Glutamatergic neuron (in vitro differentiated cells): Measurements from ENCODE around the gene FAM169A. TPM values are rescaled to one million over a fixed set of nuclear protein-coding genes. Genes with fewer than 3 reads are reported as not detected.

Experiments
- DNase-seq: peaks from one replicate; pipeline ENCODE4 v3.0.0; 2022
- H3K27ac Mint-ChIP-seq: one replicate; pipeline ENCODE4 v1.8.0; 2020; ENCODE audit warnings: mild to moderate bottlenecking, mixed read lengths, inconsistent platforms; ENCODE audit not compliant: unreplicated experiment
- H3K27me3 Mint-ChIP-seq: one replicate; pipeline ENCODE4 v1.8.0; 2020; ENCODE audit warnings: mild to moderate bottlenecking, moderate library complexity, mixed read lengths, inconsistent platforms; ENCODE audit not compliant: unreplicated experiment
- H3K36me3 Mint-ChIP-seq: one replicate; pipeline ENCODE4 v1.8.0; 2020; ENCODE audit warnings: mild to moderate bottlenecking, mixed read lengths, inconsistent platforms; ENCODE audit not compliant: unreplicated experiment
- H3K4me1 Mint-ChIP-seq: one replicate; pipeline ENCODE4 v1.8.0; 2020; ENCODE audit warnings: mild to moderate bottlenecking, low read depth, mixed read lengths, inconsistent platforms; ENCODE audit not compliant: unreplicated experiment
- H3K4me3 Mint-ChIP-seq: one replicate; pipeline ENCODE4 v1.8.0; 2020; ENCODE audit warnings: mild to moderate bottlenecking, mixed read lengths, inconsistent platforms; ENCODE audit not compliant: unreplicated experiment
- H3K9me3 Mint-ChIP-seq: one replicate; pipeline ENCODE4 v1.8.0; 2020; ENCODE audit warnings: mild to moderate bottlenecking, moderate library complexity, mixed read lengths, inconsistent platforms; ENCODE audit not compliant: unreplicated experiment
- CTCF ChIP-seq: fragments of 200-600 bp; sonication (generic); IDR thresholded peaks from one replicate; pipeline ENCODE4 v1.5.0; 2021; ENCODE audit not compliant: partially characterized antibody, unreplicated experiment
- total RNA-seq: library from RNA; stranded (reverse); fragmentation: NEBNext Ultra II Directional; extraction: Animal tissue kit (Norgen Biotek cat#: 25700); gene quantifications from one replicate; pipeline ENCODE4 v1.2.1, GENCODE V29; 2021; ENCODE audit not compliant: unreplicated experiment

The FAM169A gene
- total RNA-seq, 1 donor from 2014 or later = 9.5 TPM

DNA sequence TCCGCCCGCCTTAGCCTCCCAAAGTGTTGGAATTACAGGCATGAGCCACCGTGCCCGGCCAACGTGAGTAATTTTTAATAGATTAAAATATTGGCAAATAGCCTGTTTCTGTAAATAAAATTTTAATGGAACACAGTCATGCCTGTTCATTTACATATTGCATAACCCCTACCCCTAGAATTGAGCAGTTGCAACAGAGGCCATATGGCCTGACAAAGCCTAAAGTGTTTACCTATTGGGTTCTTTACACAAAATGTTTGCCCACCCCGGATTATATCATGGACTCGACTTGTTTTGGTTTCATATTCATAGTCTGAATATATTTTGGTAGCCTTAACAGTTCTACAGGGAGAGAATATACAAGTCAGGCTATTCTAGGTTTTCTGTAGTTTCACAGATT, 93.8 kb downstream of the FAM169A start:
- Mint-ChIP-seq H3K27me3 (no peaks in the 10 kb centered on the region), H3K4me3 (no peak overlapping the region), H3K36me3 (no peaks in the 10 kb centered on the region), H3K9me3 (no peaks in the 10 kb centered on the region), H3K27ac (no peak overlapping the region), H3K4me1 (no peaks in the 10 kb centered on the region)
- no peak for DNase-seq
- no peak for TF ChIP-seq CTCF

DNA sequence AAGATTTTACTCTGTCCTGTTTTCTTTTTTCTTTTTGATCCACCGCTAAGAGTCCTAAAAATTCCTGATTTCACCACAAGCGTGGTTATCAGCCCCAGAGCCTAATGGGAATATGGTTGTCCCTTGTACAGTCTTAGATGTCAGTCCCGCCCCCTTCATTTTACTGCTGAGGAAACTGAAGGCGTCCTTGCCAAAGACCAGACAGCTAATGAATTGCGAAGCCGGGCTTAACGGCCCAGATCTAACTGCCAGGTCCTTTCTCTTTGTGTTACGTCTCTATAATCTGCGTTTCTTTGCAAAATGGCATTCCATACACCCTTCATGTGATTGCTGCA, 98.6 kb downstream of the FAM169A start:
- H3K27ac Mint-ChIP-seq = peak overlapping the region; percentile 69

GRCh38 chr5:74766849-74767578, 99.2 kb downstream of the FAM169A start, which contains the start of the genes GFM2 and NSA2:
TSS of gene GFM2 (minus strand) at chr5:74767117. CDS start at chr5:74763742, 3,375 bp downstream.
TSS of gene NSA2 (plus strand) at chr5:74767249. CDS start at chr5:74767361, 112 bp downstream.
- peak within 1 kb of the TSS; percentile 95 for H3K4me3 Mint-ChIP-seq
- H3K36me3 Mint-ChIP-seq = no peaks in the 10 kb centered on the region
- peak within 1 kb of the TSS; percentile 69 for H3K27ac Mint-ChIP-seq
- peaks cover 4% of the 10 kb centered on the region for H3K4me1 Mint-ChIP-seq
- H3K9me3 Mint-ChIP-seq = no peaks in the 10 kb centered on the region
- peak; percentile 93 for DNase-seq
- TF ChIP-seq CTCF = no peak
- H3K27me3 Mint-ChIP-seq = no peaks in the 10 kb centered on the region

More for the DNA sequence above, 98.6 kb downstream of the FAM169A start:
- Mint-ChIP-seq H3K4me3 (peak overlapping the region; percentile 95), H3K36me3 (no peaks in the 10 kb centered on the region), H3K4me1 (peaks cover 4% of the 10 kb centered on the region), H3K27me3 (no peaks in the 10 kb centered on the region), H3K9me3 (no peaks in the 10 kb centered on the region)
- no peak for TF ChIP-seq CTCF
- no peak for DNase-seq

DNA sequence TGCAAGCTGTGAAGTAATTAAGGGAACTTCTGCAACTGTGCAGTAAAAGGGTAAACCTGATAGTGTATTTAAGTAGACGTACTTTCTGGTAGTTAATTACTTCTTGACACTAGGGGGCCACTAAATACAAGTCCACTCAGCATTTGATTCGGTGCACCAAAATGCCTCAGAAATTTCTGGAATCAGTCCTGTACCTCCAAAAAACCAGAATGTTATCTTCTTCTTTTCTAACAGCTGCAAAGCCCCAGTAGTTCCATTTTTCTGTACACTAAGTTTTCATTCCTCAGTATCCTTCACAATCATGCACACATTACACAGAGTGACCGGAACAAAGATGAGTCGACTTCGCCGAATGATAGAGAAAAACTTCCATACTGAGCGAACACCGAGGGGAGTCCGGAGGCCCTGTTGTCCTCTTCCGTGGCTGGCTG, 99.8 kb downstream of the FAM169A start:
- H3K27me3 Mint-ChIP-seq = no peaks in the 10 kb centered on the region
- no peaks in the 10 kb centered on the region for H3K36me3 Mint-ChIP-seq
- H3K4me3 Mint-ChIP-seq = peak overlapping the region; percentile 95
- H3K4me1 Mint-ChIP-seq = peaks cover 4% of the 10 kb centered on the region
- H3K27ac Mint-ChIP-seq = peak overlapping the region; percentile 63
- no peaks in the 10 kb centered on the region for H3K9me3 Mint-ChIP-seq
- TF ChIP-seq CTCF = peak; percentile 70
- no peak for DNase-seq

DNA sequence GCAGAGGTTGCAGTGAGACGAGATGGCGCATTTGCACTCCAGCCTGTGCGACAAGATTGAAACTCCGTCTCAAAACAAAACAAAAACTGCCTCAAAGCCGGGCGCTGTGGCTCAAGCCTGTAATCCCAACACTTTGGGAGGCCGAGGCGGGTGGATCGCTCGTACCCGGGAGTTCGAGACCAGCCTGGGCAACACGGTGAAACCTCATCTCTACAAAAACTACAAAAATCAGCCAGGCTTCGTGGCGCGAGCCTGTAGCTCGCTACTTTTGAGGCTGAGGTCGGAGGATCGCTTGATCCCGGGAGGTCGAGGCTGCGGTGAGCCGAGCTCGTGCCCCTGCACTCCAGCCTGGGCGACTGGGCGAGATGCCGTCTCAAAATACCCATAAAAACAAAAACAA, 100.3 kb downstream of the FAM169A start:
- no peaks in the 10 kb centered on the region for H3K27me3 Mint-ChIP-seq
- H3K36me3 Mint-ChIP-seq = no peaks in the 10 kb centered on the region
- H3K27ac Mint-ChIP-seq = peak overlapping the region; percentile 44
- no peak for TF ChIP-seq CTCF
- peaks cover 4% of the 10 kb centered on the region for H3K4me1 Mint-ChIP-seq
- no peak for DNase-seq
- H3K9me3 Mint-ChIP-seq = no peaks in the 10 kb centered on the region
- peak overlapping the region; percentile 95 for H3K4me3 Mint-ChIP-seq
